ENCODE measurements around the gene LRMDA. TPM values are rescaled to one million over a fixed set of nuclear protein-coding genes. Genes with fewer than 3 reads are reported as not detected.

The LRMDA gene
- total RNA-seq, 1 donor: under 0.01 TPM

DNA sequence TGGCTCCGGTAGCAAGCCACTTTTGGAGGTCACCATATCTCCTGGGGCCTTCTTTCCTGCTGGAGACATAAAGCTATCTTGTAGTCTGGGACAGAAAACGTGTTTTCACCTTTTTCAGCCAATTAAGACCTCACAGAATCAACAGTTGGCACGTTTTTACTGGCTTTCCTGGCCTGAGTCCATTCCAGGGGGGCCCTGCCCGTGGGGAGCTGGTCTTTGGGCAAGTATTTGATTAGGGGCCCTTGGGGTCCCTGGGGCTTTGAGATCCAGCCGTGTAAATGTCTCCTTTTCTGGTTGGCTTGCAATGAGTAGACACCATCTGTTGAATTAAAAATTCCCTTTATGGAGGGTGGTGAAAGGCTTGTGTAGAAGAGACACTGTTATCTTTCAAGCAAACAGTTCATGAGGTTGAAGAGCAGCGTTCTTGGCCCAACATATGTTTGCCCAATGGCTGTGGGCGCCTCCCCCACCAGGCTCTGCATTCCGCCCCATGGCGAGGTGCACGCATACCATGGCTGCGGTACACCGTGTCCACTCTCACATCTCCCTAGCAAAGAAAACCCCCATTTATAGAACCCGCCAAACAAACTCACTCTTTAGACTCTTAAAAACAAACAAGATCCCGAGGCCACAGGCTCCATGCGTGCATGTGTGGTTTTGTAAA is 593.2 kb downstream of the LRMDA start:
- TF ChIP-seq, protein P1, sequence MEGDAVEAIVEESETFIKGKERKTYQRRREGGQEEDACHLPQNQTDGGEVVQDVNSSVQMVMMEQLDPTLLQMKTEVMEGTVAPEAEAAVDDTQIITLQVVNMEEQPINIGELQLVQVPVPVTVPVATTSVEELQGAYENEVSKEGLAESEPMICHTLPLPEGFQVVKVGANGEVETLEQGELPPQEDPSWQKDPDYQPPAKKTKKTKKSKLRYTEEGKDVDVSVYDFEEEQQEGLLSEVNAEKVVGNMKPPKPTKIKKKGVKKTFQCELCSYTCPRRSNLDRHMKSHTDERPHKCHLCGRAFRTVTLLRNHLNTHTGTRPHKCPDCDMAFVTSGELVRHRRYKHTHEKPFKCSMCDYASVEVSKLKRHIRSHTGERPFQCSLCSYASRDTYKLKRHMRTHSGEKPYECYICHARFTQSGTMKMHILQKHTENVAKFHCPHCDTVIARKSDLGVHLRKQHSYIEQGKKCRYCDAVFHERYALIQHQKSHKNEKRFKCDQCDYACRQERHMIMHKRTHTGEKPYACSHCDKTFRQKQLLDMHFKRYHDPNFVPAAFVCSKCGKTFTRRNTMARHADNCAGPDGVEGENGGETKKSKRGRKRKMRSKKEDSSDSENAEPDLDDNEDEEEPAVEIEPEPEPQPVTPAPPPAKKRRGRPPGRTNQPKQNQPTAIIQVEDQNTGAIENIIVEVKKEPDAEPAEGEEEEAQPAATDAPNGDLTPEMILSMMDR (IDR thresholded peaks at IDR 0.05; ENCODE audit: insufficient read depth, low read depth, low read length): no peak
- no peak overlapping the region for H3K4me3 ChIP-seq (ENCODE audit: low read depth, low read length)
- DNase-seq (ENCODE audit: low read depth): no peak

DNA sequence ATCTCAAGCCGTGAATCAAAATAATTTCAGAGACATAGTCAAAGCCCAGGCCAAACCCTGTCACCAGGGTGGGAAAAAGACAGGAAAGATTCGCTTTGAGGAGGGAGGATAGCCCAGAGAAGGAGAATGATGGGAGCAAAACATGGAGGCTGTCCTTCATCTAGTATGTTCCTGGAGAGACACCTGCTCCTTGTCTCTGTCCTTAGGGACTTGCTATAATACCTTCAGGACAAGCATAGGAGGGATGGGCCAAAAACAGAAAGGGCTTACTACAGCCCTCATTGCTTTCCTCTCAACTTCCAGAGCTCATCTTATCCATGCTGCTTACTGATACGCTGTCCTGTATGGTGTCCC is 593.7 kb downstream of the LRMDA start:
- H3K4me3 ChIP-seq (ENCODE audit: low read depth, low read length): no peak overlapping the region

DNA sequence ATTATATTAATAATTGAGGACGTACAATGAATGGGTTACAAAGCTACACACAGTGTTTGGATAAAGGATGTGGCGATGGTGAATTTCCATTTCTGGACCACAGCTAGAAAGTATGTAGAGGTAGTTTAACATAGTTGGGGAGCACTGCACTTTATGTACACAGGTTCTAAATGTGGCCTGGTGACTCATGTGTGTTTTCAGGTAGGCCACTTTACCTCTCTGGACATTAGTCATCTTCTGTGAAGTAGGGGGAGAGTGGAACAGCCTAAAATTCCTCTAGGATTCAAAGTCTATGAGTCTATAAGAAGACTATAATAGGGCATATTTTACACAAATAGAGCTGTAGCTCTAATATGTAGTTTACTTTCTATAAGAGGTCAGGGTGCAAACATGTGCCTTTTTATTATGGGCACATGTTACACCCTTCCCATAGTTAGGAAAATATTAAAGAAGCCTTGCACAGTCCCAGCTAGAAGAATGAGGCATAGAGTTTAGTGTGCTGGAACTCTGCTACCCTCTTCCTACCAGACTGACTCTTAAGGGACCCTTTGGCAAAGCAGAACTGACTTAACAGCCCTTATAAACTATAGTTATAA is 594.9 kb downstream of the LRMDA start:
- TF ChIP-seq, protein P1 (IDR thresholded peaks at IDR 0.05; ENCODE audit: insufficient read depth, low read depth, low read length): no peak
- H3K4me3 ChIP-seq (ENCODE audit: low read depth, low read length): no peak overlapping the region
- DNase-seq (ENCODE audit: low read depth): no peak

More for the DNA sequence above, 593.7 kb downstream of the LRMDA start:
- no peak for DNase-seq (ENCODE audit: low read depth)
- TF ChIP-seq, protein P1 (IDR thresholded peaks at IDR 0.05; ENCODE audit: insufficient read depth, low read depth, low read length): no peak

DNA sequence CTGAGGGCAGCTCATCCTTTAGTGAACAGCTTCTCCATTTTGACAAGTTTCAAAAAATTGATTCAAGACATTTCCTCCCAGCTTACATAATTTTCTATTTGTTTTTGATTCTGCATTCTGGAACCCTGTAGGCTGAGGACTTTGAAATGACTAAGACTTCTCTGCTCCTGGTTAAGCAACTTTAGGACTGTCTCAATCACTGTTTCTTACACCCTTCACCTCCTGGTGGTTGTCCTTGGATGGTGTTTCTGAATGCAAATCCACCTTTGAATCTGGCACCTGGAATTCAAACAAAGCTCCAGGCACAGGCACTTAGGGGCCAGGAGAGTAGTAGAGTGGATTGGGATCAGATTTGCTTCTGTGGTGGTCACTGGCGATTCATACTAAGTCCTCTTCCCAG is 595.5 kb downstream of the LRMDA start:
- no peak overlapping the region for H3K4me3 ChIP-seq (ENCODE audit: low read depth, low read length)
- DNase-seq (ENCODE audit: low read depth): no peak
- TF ChIP-seq, protein P1 (IDR thresholded peaks at IDR 0.05; ENCODE audit: insufficient read depth, low read depth, low read length): no peak

DNA sequence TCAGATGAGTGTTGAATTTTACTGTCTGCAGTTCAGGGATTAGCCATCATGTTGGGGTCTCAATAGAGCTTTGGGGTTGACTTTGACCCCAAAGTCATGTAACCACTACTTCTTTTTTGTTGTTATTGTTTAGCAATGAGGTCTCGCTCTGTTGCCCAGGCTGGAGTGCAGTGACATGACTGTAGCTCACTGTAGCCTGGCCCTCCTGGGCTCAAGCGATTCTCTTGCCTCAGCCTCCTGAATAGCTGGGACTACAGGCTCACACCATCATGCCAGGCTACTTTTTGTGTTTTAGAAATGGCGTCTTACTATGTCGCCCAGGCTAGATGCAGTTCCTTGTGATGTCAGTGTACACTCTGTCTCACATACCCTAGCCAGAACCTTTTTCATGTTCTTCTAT is 598.4 kb downstream of the LRMDA start:
- TF ChIP-seq, protein P1 (IDR thresholded peaks at IDR 0.05; ENCODE audit: insufficient read depth, low read depth, low read length): no peak
- no peak overlapping the region for H3K4me3 ChIP-seq (ENCODE audit: low read depth, low read length)
- DNase-seq (ENCODE audit: low read depth): no peak

DNA sequence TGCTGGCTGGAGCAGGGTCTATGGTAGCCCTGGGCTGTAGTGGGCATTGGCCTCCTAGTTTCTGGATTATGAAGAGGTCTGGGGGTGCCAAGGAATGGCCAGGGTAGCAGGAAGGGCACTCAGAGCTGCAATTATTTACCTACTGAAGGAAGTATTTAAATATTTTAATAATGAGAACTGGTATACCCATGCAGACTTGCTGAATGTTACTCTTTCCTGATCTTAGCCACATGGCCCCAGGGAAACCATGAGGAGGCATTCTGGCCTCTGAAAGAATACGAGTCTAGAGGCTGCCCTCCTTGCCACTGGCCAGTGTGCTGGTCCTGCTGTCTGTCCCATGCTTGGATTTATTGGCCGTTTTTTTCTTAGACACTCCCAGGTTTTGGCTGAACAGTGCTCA is 599.7 kb downstream of the LRMDA start:
- TF ChIP-seq, protein P1 (IDR thresholded peaks at IDR 0.05; ENCODE audit: insufficient read depth, low read depth, low read length): no peak
- H3K4me3 ChIP-seq (ENCODE audit: low read depth, low read length): no peak overlapping the region
- DNase-seq (ENCODE audit: low read depth): no peak

Measured in fibroblast of villous mesenchyme (primary cell).